GM10266 (cell line): ENCODE results near the gene EMILIN1.

Experiments
- DNase-seq: peaks from one replicate; pipeline ENCODE4 v3.0.0; 2012; ENCODE audit errors: extremely low spot score
- TF ChIP-seq, protein P1 (sequence below): IDR thresholded peaks from 2 replicates; pipeline ENCODE4 v1.5.1; 2012; ENCODE audit warnings: mild to moderate bottlenecking, low read depth; ENCODE audit not compliant: control insufficient read depth, insufficient read depth; ENCODE audit errors: missing control alignments

Gene EMILIN1

DNA sequence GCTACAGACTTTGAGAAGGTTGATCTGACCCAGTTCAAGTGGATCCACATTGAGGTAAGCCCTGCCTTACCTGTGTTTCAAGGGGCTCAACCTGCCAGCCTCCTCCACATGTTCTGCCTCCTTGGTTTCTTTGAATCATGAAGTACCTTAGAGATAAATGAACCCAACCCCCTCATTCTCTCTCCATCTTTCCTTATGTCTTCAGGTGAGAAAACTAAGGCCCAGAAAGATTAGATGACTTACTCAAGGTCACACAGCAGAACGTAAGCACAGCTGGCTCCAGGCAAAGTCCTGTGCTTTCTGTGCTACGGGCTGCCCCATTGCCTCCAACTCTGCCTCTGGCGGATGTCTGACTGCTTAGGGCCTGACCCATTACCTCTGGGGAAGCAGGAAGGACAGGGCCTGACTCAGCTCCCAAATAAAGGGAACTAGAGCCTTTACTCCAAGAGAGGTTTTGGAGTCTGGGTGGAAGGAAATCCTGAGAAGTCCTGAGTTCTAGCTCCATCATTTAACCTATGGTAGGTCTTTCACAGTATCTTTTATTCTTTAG, 18.4 kb downstream of the EMILIN1 start:
- no peak for DNase-seq
- TF ChIP-seq, protein P1, sequence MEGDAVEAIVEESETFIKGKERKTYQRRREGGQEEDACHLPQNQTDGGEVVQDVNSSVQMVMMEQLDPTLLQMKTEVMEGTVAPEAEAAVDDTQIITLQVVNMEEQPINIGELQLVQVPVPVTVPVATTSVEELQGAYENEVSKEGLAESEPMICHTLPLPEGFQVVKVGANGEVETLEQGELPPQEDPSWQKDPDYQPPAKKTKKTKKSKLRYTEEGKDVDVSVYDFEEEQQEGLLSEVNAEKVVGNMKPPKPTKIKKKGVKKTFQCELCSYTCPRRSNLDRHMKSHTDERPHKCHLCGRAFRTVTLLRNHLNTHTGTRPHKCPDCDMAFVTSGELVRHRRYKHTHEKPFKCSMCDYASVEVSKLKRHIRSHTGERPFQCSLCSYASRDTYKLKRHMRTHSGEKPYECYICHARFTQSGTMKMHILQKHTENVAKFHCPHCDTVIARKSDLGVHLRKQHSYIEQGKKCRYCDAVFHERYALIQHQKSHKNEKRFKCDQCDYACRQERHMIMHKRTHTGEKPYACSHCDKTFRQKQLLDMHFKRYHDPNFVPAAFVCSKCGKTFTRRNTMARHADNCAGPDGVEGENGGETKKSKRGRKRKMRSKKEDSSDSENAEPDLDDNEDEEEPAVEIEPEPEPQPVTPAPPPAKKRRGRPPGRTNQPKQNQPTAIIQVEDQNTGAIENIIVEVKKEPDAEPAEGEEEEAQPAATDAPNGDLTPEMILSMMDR = no peak

DNA sequence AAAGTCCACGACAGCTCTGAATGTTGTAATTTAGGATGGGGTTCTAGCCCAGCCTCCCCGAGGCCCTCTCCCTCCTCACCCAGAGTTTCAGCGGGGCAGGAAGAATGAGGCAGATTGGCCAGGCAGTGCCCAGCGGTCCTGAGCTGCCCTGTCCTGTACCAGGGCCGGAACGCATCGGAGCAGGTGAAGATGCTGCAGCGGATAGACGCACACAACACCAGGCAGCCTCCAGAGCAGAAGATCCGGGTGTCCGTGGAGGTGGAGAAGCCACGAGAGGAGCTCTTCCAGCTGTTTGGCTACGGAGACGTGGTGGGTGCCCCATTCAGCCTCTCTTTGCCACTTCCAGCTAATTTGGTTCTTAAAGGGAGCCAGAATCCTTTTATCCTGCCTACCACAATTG, 18.9 kb downstream of the EMILIN1 start:
- no peak for DNase-seq
- TF ChIP-seq, protein P1 = no peak

DNA sequence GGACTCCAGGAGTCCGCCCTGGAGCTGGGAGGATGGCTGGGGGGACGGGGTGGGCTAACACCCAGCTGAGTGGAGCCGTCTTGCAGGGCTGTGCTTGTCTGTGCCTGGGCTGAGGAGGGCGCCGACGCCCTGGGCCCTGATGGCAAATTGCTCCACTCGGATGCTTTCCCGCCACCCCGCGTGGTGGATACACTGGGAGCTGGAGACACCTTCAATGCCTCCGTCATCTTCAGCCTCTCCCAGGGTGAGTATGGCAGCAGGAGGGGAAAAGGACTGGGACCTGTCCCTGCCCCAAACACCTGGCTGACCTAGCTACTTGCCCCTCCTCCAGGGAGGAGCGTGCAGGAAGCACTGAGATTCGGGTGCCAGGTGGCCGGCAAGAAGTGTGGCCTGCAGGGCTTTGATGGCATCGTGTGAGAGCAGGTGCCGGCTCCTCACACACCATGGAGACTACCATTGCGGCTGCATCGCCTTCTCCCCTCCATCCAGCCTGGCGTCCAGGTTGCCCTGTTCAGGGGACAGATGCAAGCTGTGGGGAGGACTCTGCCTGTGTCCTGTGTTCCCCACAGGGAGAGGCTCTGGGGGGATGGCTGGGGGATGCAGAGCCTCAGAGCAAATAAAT, 21.0 kb downstream of the EMILIN1 start:
- TF ChIP-seq, protein P1 = no peak
- DNase-seq = no peak

DNA sequence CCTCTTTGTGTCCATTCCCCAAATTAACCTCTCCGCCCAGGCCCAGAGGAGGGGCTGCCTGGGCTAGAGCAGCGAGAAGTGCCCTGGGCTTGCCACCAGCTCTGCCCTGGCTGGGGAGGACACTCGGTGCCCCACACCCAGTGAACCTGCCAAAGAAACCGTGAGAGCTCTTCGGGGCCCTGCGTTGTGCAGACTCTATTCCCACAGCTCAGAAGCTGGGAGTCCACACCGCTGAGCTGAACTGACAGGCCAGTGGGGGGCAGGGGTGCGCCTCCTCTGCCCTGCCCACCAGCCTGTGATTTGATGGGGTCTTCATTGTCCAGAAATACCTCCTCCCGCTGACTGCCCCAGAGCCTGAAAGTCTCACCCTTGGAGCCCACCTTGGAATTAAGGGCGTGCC, 21.6 kb downstream of the EMILIN1 start:
- TF ChIP-seq, protein P1 = no peak
- DNase-seq = no peak

DNA sequence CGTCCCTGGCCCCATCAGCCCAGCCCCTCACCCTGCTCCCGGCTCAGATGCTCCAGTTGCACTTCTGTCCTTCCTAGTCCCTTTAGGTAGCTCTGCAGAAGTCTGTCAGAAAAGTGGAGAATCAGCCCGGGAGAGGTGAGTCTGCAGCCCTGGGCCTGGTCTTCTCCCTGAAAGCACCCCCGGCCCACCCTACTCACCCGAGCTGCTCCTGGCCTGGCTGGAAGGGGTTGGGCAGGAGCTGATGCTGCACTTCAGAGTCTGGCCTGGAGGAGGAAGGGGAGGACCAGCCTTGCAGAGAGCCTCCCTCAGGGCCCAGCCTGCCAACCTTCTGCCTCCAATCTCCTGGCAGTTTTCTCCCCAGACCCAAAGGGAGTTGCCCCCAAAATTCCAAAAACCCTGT, 23.9 kb downstream of the EMILIN1 start:
- TF ChIP-seq, protein P1 = peak; percentile 9
- no peak for DNase-seq

DNA sequence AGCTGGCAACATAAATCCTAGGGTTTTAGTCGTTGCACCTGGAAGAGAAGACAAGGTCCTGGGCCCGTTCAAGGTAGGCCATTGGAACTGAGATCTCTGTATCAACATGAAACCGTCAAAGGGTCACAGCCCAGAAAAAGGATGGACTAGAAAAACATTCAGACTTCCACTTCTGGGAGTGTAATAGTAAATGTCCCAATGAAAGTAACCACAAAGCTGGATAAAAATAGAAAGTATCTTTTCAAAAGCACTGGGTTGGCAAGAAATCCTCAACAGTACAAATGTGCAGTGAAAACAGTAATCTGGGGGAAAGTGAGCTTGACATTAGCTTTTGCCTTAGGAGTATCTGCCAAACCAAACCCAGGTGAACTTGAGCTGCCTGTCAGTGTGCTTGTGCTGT, 27.6 kb downstream of the EMILIN1 start:
- TF ChIP-seq, protein P1 = no peak
- no peak for DNase-seq

DNA sequence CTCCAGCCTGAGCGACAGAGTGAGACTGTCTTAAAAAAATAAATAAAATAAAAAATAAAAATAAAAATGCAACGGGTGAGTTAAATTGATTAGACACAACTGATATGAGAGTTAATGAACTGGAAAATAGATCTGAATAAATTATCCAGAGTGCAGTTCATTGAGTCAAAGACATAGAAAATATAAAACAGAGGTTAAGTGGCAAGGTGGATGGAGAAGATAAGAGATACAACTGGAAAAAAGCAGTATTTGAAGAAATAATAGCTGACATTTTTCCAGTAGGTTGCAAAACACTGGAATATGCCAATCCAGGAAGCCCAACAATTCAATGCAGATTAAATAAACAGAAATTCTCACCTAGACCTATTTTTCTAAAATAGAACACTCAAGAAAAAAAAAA, 29.8 kb downstream of the EMILIN1 start:
- no peak for DNase-seq
- TF ChIP-seq, protein P1 = no peak
